IMR-90 (cell line): Measurements from ENCODE around the gene THOP1. TPM values are rescaled to one million over a fixed set of nuclear protein-coding genes. Genes with fewer than 3 reads are reported as not detected.
A peak's percentile ranks its signal among the peaks of the same experiment; 100 is the strongest.

Source experiments
- ATAC-seq: fragments of 200-7000 bp; cut with Tn5 transposase; 2 replicates; pipeline ENCODE4 v1.9.1; 2020; ENCODE audit warnings: low read depth, mild to moderate bottlenecking, moderate library complexity
- BruUV-seq: library from RNA; stranded (reverse); fragments of 400-500 nt; replicated peaks from 2 replicates; lab custom pipeline; 2021; lab: Mats Ljungman, UMichigan
- CTCF ChIA-PET: fragments of 300-600 bp; formaldehyde crosslinking; extraction: SDS; loops from one replicate; lab custom pipeline; 2021; ENCODE audit warnings: antibody characterized with exemption; lab: Yijun Ruan, JAX
- POLR2A ChIA-PET: fragments of 300-600 bp; sonication (Branson Sonifier 250); formaldehyde crosslinking; loops from one replicate; lab custom pipeline; 2022; ENCODE audit warnings: antibody characterized with exemption; ENCODE audit not compliant: unreplicated experiment; lab: Charles Lee
- DNase-seq: peaks from one replicate; pipeline ENCODE4 v3.0.0; 2013
- H2AFZ ChIP-seq: replicated peaks from 2 replicates; pipeline ENCODE3; 2013; ENCODE audit warnings: low read length, mild to moderate bottlenecking; ENCODE audit not compliant: poor library complexity
- H2AK5ac ChIP-seq: 2 replicates; pipeline ENCODE4 v1.6.1; 2013; ENCODE audit warnings: low read depth, low read length, inconsistent platforms
- H2AK9ac ChIP-seq: replicated peaks from 2 replicates; pipeline ENCODE3; 2013; ENCODE audit warnings: mild to moderate bottlenecking, low read depth, low read length, moderate library complexity; ENCODE audit not compliant: poor library complexity
- H2BK120ac ChIP-seq: 2 replicates; pipeline ENCODE4 v1.6.1; 2013; ENCODE audit warnings: low read depth, low read length, inconsistent platforms
- H2BK15ac ChIP-seq: 3 replicates; pipeline ENCODE4 v1.6.1; 2013; ENCODE audit warnings: low read depth, low read length, inconsistent platforms
- H2BK20ac ChIP-seq: 2 replicates; pipeline ENCODE4 v1.6.1; 2013; ENCODE audit warnings: low read depth, mild to moderate bottlenecking, inconsistent platforms, low read length, moderate library complexity
- H2BK5ac ChIP-seq: 2 replicates; pipeline ENCODE4 v1.6.1; 2013; ENCODE audit warnings: mild to moderate bottlenecking, low read depth, low read length, inconsistent platforms; ENCODE audit not compliant: poor library complexity, severe bottlenecking
- H3K14ac ChIP-seq: replicated peaks from 2 replicates; pipeline ENCODE4 v1.6.1; 2013; ENCODE audit warnings: low read depth, low read length, inconsistent platforms
- H3K18ac ChIP-seq: 2 replicates; pipeline ENCODE4 v1.6.1; 2013; ENCODE audit warnings: low read depth, low read length, control low read depth
- H3K23ac ChIP-seq: 2 replicates; pipeline ENCODE4 v1.6.1; 2013; ENCODE audit warnings: low read depth, low read length, inconsistent platforms
- H3K27ac ChIP-seq: 2 replicates; pipeline ENCODE4 v1.5.1; 2013; ENCODE audit warnings: mild to moderate bottlenecking, control low read depth, low read length; ENCODE audit not compliant: insufficient read depth
- H3K27me3 ChIP-seq: 2 replicates; pipeline ENCODE4 v1.6.1; 2013; ENCODE audit warnings: low read length; ENCODE audit not compliant: control insufficient read depth, insufficient read depth
- H3K36me3 ChIP-seq: 2 replicates; pipeline ENCODE4 v1.6.1; 2013; ENCODE audit warnings: low read length, mixed read lengths; ENCODE audit not compliant: control insufficient read depth, insufficient read depth
- H3K4ac ChIP-seq: 2 replicates; pipeline ENCODE4 v1.6.1; 2013; ENCODE audit warnings: low read depth, low read length, inconsistent platforms
- H3K4me1 ChIP-seq: 2 replicates; pipeline ENCODE4 v1.6.1; 2013; ENCODE audit warnings: low read length, mixed read lengths; ENCODE audit not compliant: control insufficient read depth, insufficient read depth
- H3K4me2 ChIP-seq: 2 replicates; pipeline ENCODE4 v1.6.1; 2013; ENCODE audit warnings: low read depth, mild to moderate bottlenecking, control low read depth, low read length, moderate library complexity
- H3K4me3 ChIP-seq: 2 replicates; pipeline ENCODE4 v1.5.1; 2013; ENCODE audit warnings: low read depth, mild to moderate bottlenecking, control low read depth, low read length, moderate library complexity; ENCODE audit not compliant: insufficient read depth
- H3K56ac ChIP-seq: 2 replicates; pipeline ENCODE4 v1.6.1; 2013; ENCODE audit warnings: low read length, inconsistent platforms; ENCODE audit not compliant: insufficient read depth; ENCODE audit errors: extremely low read depth
- H3K79me1 ChIP-seq, 2 experiments: 2 replicates each; pipeline ENCODE4 v1.6.1; 2013; ENCODE audit warnings: low read length in 2 of 2, inconsistent platforms in 1 of 2, low read depth in 1 of 2
- H3K9ac ChIP-seq: 2 replicates; pipeline ENCODE4 v1.6.1; 2013; ENCODE audit warnings: low read depth, low read length, control low read depth
- H3K9me1 ChIP-seq: 2 replicates; pipeline ENCODE4 v1.6.1; 2013; ENCODE audit warnings: low read length, inconsistent platforms; ENCODE audit not compliant: insufficient read depth
- H3K9me3 ChIP-seq: 2 replicates; pipeline ENCODE4 v1.6.1; 2013; ENCODE audit warnings: low read length; ENCODE audit not compliant: control insufficient read depth, insufficient read depth
- H4K20me1 ChIP-seq: 2 replicates; pipeline ENCODE4 v1.6.1; 2013; ENCODE audit warnings: low read length, inconsistent platforms; ENCODE audit not compliant: insufficient read depth
- H4K5ac ChIP-seq: 2 replicates; pipeline ENCODE4 v1.6.1; 2013; ENCODE audit warnings: mild to moderate bottlenecking, low read depth, low read length, control low read depth
- H4K8ac ChIP-seq, 2 experiments: 2 replicates each; pipeline ENCODE4 v1.6.1; 2013; ENCODE audit warnings: low read depth in 2 of 2, low read length in 2 of 2, control low read depth in 1 of 2, inconsistent platforms in 1 of 2
- H4K91ac ChIP-seq: 2 replicates; pipeline ENCODE4 v1.6.1; 2013; ENCODE audit warnings: low read depth, low read length, inconsistent platforms; ENCODE audit not compliant: insufficient read depth
- CEBPB ChIP-seq: IDR thresholded peaks from 2 replicates; pipeline ENCODE4 v1.6.1; 2012; ENCODE audit warnings: low read depth, low read length, improper control_type of control experiment
- CHD1 ChIP-seq: IDR thresholded peaks from 2 replicates; pipeline ENCODE4 v1.6.1; 2012; ENCODE audit warnings: low read depth, low read length, improper control_type of control experiment
- CTCF ChIP-seq: conservative IDR thresholded peaks from 2 replicates; pipeline ENCODE4 v1.5.1; 2012; ENCODE audit warnings: mild to moderate bottlenecking, low read depth, low read length, improper control_type of control experiment
- FOS ChIP-seq: fragments of 150-350 bp; IDR thresholded peaks from 2 replicates; pipeline ENCODE4 v1.6.1; 2016; ENCODE audit warnings: low read depth, low read length
- MAFK ChIP-seq: IDR thresholded peaks from 2 replicates; pipeline ENCODE4 v1.6.1; 2012; ENCODE audit warnings: low read depth, low read length, improper control_type of control experiment
- MXI1 ChIP-seq: IDR thresholded peaks from 2 replicates; pipeline ENCODE4 v1.6.1; 2012; ENCODE audit warnings: low read depth, mild to moderate bottlenecking, low read length, moderate library complexity, borderline replicate concordance
- POLR2A ChIP-seq: IDR thresholded peaks from 2 replicates; pipeline ENCODE4 v1.6.1; 2012; ENCODE audit warnings: mild to moderate bottlenecking, low read depth, low read length
- RAD21 ChIP-seq: IDR thresholded peaks from 2 replicates; pipeline ENCODE4 v1.6.1; 2012; ENCODE audit warnings: low read length, improper control_type of control experiment
- RCOR1 ChIP-seq: IDR thresholded peaks from 2 replicates; pipeline ENCODE4 v1.6.1; 2012; ENCODE audit warnings: mild to moderate bottlenecking, low read length, improper control_type of control experiment; ENCODE audit not compliant: insufficient replicate concordance
- RFX5 ChIP-seq: IDR thresholded peaks from 2 replicates; pipeline ENCODE4 v1.8.0; 2012; ENCODE audit warnings: low read depth, mild to moderate bottlenecking, low read length, moderate library complexity
- SMC3 ChIP-seq: fragments of 150-350 bp; IDR thresholded peaks from 2 replicates; pipeline ENCODE4 v1.6.1; 2016; ENCODE audit warnings: low read depth, mild to moderate bottlenecking, antibody characterized with exemption, low read length, moderate library complexity
- USF2 ChIP-seq: fragments of 150-350 bp; IDR thresholded peaks from 2 replicates; pipeline ENCODE4 v1.6.1; 2017; ENCODE audit warnings: mild to moderate bottlenecking, antibody characterized with exemption, low read length, low read depth
- WGBS, 2 experiments: methylation state at CpG; one replicate each; pipeline versions ENCODE4 v1.1.5 to v1.1.7; 2013; ENCODE audit warnings: missing lambda C conversion rate in 2 of 2; ENCODE audit not compliant: insufficient read length in 1 of 2; ENCODE audit errors: extremely low coverage in 2 of 2; 5-methylcytosine and 5-hydroxymethylcytosine counted together
- dilution Hi-C: fragments of 300-500 bp; cut with HindIII; formaldehyde crosslinking; loops from one replicate; pipeline ENCODE4 v1.14.3; 2018; ENCODE audit warnings: low sequenced_read_pairs; ENCODE audit not compliant: unreplicated experiment
- in situ Hi-C: fragments of 300-500 bp; cut with MboI; formaldehyde crosslinking; loops from 3 replicates; pipeline ENCODE4 v1.14.3; 2019; ENCODE audit warnings: low sequenced_read_pairs, inconsistent platforms, mixed read lengths
- intact Hi-C: fragments of 100-400 bp; cut with micrococcal nuclease; formaldehyde crosslinking; loops from 2 replicates; pipeline ENCODE4 v1.10.0; 2022
- polyA plus RNA-seq, 3 experiments: library from polyadenylated mRNA; depleted of rRNA; stranded (reverse); fragments of >200 nt; gene quantifications; 2 replicates each; pipeline ENCODE4 v1.2.3, GENCODE V29; 2012; ENCODE audit warnings: low replicate concordance in 1 of 3
- total RNA-seq: library from RNA; depleted of rRNA; stranded (reverse); fragments of >200 nt; gene quantifications from 2 replicates; pipeline ENCODE4 v1.2.3, GENCODE V29; 2012
- TF ChIP-seq, protein P1 (sequence below): fragments of 150-350 bp; IDR thresholded peaks from 2 replicates; pipeline ENCODE4 v1.6.1; 2016; ENCODE audit warnings: low read depth, mild to moderate bottlenecking, low read length, moderate library complexity, borderline replicate concordance

The THOP1 gene
- total and polyA plus RNA-seq, 2 of the 4 experiments (the other 2 are of a cell fraction) = 57.5 to 91.9 TPM

- CTCF ChIA-PET = no interaction called here
- TF ChIP-seq CEBPB (no peak), RFX5 (no peak), CTCF (no peak), MXI1 (peak; percentile 76), RCOR1 (peak; percentile 99), SMC3 (peak; percentile 32; the same call in 1 of the 2 replicates), FOS (peak; percentile 46; the same call in 1 of the 2 replicates), MAFK (no peak), USF2 (no peak), RAD21 (0 out of 2 replicates have a peak, but pooled peaks have one; percentile 13), CHD1 (0 out of 2 replicates have a peak, but pooled peaks have one; percentile 27), POLR2A (peak; percentile 36; the same call in 1 of the 2 replicates)
- TF ChIP-seq, protein P1, sequence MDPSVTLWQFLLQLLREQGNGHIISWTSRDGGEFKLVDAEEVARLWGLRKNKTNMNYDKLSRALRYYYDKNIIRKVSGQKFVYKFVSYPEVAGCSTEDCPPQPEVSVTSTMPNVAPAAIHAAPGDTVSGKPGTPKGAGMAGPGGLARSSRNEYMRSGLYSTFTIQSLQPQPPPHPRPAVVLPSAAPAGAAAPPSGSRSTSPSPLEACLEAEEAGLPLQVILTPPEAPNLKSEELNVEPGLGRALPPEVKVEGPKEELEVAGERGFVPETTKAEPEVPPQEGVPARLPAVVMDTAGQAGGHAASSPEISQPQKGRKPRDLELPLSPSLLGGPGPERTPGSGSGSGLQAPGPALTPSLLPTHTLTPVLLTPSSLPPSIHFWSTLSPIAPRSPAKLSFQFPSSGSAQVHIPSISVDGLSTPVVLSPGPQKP = no peak
Observed at GRCh38 chr19:2739602-2740313, 45.5 kb upstream of the THOP1 start, which contains the start of gene SLC39A3. SLC39A3 (minus strand) TSS chr19:2740017; CDS start chr19:2737257, 2,760 bp downstream.

More at GRCh38 chr19:2739602-2740313, 45.5 kb upstream of the THOP1 start, which contains the start of gene SLC39A3:
- H4K20me1 ChIP-seq = no peaks in the 10 kb centered on the region; the same call in 1 of the 2 replicates
- peak; percentile 98 for DNase-seq
- no peak within 1 kb of the TSS for H2BK15ac ChIP-seq
- H2AK9ac ChIP-seq = peak within 1 kb of the TSS; percentile 89
- no peak within 1 kb of the TSS for H2BK5ac ChIP-seq
- peak within 1 kb of the TSS; percentile 83 for H3K4me2 ChIP-seq
- in situ Hi-C loops = no loop called here
- POLR2A ChIA-PET = no interaction called here
- H4K5ac ChIP-seq = peak within 1 kb of the TSS; percentile 34; the same call in 1 of the 2 replicates
- 0% methylated on average over 33 of the region's 64 CpGs; no CpG with 5 or more reads in 1 of the 2 experiments for WGBS, 2 experiments
- H3K4me1 ChIP-seq = no peaks in the 10 kb centered on the region; the same call in 1 of the 2 replicates
- H3K36me3 ChIP-seq = peaks cover 23% of the 10 kb centered on the region
- H3K79me1 ChIP-seq = peaks cover 11 to 26% of the 10 kb centered on the region in 2 experiments; a peak in 3 of 4 replicates
- H3K27me3 ChIP-seq = no peaks in the 10 kb centered on the region
- dilution Hi-C loops = no loop called here
- BruUV-seq = no TSS peak
- H3K9me1 ChIP-seq = 0 out of 2 replicates have a peak, but pooled peaks cover 2% of the 10 kb centered on the region
- H3K27ac ChIP-seq = peak within 1 kb of the TSS; percentile 58
- no peak within 1 kb of the TSS; the same call in 1 of the 2 replicates for H3K56ac ChIP-seq
- H3K9me3 ChIP-seq = no peaks in the 10 kb centered on the region; the same call in 1 of the 2 replicates
- H3K23ac ChIP-seq = peak within 1 kb of the TSS; percentile 65; the same call in 1 of the 2 replicates
- peak within 1 kb of the TSS; percentile 71 for H3K4ac ChIP-seq
- H2BK20ac ChIP-seq = no peak within 1 kb of the TSS
- peak within 1 kb of the TSS; percentile 50 to 81; a peak in 2 of 4 replicates for H4K8ac ChIP-seq
- peak; percentile 100 for ATAC-seq
- H2BK120ac ChIP-seq = no peak within 1 kb of the TSS
- H3K9ac ChIP-seq = peak within 1 kb of the TSS; percentile 87
- no peak within 1 kb of the TSS for H4K91ac ChIP-seq
- peak within 1 kb of the TSS; percentile 91 for H3K4me3 ChIP-seq
- H2AK5ac ChIP-seq = peak within 1 kb of the TSS; percentile 51; the same call in 1 of the 2 replicates
- no peak within 1 kb of the TSS for H3K18ac ChIP-seq
- H3K14ac ChIP-seq = peak within 1 kb of the TSS; percentile 33; the same call in 1 of the 2 replicates
- intact Hi-C loops = loop anchor here (2.0 to 10.0 kb wide), 2 partner anchors 43 to 265 kb away; partner anchors contain the start of genes GADD45B and SGTA
- peak within 1 kb of the TSS; percentile 90 for H2AFZ ChIP-seq
